Peyer's patch (tissue), 4 donors: ENCODE results near the gene TMX4.

Experiments used
- POLR2A ChIP-seq, 2 donors: fragments of 450-650 bp; IDR thresholded peaks; one replicate each; pipeline ENCODE4 v1.5.1; 2017; ENCODE audit warnings: antibody characterized with exemption in 2 of 2, mild to moderate bottlenecking in 2 of 2, moderate library complexity in 2 of 2
- TF ChIP-seq, protein P1 (sequence below), 6 experiments: fragments of 450-650 bp in 4 of 6; fragments of 200-600 bp in 2 of 6; sonication (generic) in 1 of 6; IDR thresholded peaks; one replicate each; pipeline ENCODE4 v1.5.1; 2017 to 2019; ENCODE audit warnings: antibody characterized with exemption in 6 of 6, mild to moderate bottlenecking in 3 of 6, moderate library complexity in 1 of 6

DNA sequence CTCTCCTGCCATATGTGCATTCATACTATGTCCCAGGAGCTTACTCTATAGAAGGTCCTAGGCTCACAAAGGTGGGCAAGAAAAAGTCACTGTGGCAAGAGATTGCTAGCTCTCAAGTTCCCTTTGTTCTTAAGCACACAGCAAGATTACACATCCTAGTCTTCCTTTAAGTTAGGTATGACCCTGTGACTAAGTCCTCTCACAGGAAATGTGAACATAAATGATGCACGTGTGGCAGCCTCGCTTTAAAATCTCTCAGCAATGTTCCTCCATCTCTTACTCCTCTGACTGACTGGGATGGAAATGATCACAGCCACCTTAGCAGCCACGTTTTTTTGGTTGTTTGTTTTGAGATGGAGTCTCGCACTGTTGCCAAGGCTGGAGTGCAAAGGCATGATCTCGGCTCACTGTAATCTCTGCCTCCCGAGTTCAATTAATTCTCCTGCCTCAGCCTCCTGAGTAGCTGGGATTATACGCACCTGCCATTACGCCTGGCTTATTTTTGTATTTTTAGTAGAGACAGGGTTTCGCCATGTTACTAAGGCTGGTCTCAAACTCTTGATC, 43.6 kb downstream of the TMX4 start:
- TF ChIP-seq, protein P1, sequence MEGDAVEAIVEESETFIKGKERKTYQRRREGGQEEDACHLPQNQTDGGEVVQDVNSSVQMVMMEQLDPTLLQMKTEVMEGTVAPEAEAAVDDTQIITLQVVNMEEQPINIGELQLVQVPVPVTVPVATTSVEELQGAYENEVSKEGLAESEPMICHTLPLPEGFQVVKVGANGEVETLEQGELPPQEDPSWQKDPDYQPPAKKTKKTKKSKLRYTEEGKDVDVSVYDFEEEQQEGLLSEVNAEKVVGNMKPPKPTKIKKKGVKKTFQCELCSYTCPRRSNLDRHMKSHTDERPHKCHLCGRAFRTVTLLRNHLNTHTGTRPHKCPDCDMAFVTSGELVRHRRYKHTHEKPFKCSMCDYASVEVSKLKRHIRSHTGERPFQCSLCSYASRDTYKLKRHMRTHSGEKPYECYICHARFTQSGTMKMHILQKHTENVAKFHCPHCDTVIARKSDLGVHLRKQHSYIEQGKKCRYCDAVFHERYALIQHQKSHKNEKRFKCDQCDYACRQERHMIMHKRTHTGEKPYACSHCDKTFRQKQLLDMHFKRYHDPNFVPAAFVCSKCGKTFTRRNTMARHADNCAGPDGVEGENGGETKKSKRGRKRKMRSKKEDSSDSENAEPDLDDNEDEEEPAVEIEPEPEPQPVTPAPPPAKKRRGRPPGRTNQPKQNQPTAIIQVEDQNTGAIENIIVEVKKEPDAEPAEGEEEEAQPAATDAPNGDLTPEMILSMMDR (IDR thresholded peaks at IDR 0.05) = no peak
- no peak for TF ChIP-seq POLR2A (IDR thresholded peaks at IDR 0.05)
